GM19395 (cell line): ENCODE data around the gene ANXA10.

ENCODE experiments used
- ATAC-seq: cut with Tn5 transposase; IDR thresholded peaks from one replicate; pipeline ENCODE4 v1.9.1; 2021; ENCODE audit warnings: mild to moderate bottlenecking, moderate library complexity; ENCODE audit not compliant: unreplicated experiment

ANXA10 gene

DNA sequence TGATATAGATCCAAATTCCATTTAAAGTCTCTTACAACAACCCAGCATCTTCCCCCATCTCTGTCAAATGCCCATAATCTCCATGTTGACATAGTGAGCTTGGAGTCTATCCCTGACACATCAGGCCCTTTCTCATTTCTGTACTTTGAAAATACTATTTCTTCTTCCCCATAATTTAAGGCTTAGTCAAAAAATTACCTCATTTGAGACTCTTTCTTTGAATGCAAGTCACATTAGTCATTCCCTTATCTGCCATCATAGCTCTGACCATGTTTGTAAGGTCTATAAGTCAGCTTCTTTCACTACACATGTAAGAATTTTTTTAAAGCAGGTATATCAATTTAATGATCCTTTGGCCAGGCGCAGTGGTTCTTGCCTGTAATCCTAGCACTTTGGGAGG is 126.3 kb downstream of the ANXA10 start:
- no peak for ATAC-seq

- no peak for ATAC-seq
Measured at GRCh38 chr4:168220893-168221292, 128.6 kb downstream of the ANXA10 start.

DNA sequence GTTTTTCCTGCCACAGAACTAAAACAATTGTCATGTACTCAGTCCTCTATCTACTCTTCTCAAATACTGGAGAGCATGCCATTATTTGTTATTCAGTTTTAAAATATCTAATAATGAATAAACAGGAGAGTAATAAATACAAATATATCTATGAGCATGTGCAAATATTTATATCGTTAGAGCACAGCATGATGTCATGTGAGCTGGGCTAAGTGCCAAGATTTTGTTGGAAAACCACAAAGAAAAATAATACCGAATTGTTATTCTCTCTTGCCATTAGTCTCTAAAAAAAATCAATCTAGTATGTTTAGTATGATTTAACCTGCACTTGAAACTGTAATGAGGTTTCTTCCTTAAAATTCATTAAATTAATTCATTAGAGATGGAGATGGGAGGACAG is 129.0 kb downstream of the ANXA10 start:
- ATAC-seq: no peak
